IMR-90 (cell line): ENCODE data around the gene SLC4A3.

Source experiments
- MAFK ChIP-seq: IDR thresholded peaks from 2 replicates; pipeline ENCODE4 v1.6.1; 2012; ENCODE audit warnings: low read depth, low read length, improper control_type of control experiment
- POLR2A ChIP-seq: IDR thresholded peaks from 2 replicates; pipeline ENCODE4 v1.6.1; 2012; ENCODE audit warnings: mild to moderate bottlenecking, low read depth, low read length
- TF ChIP-seq, protein P1 (sequence below): conservative IDR thresholded peaks from 2 replicates; pipeline ENCODE4 v1.5.1; 2012; ENCODE audit warnings: mild to moderate bottlenecking, low read depth, low read length, improper control_type of control experiment
- TF ChIP-seq, protein P2 (sequence below): fragments of 150-350 bp; IDR thresholded peaks from 2 replicates; pipeline ENCODE4 v1.6.1; 2017; ENCODE audit warnings: mild to moderate bottlenecking, antibody characterized with exemption, low read length, low read depth

DNA sequence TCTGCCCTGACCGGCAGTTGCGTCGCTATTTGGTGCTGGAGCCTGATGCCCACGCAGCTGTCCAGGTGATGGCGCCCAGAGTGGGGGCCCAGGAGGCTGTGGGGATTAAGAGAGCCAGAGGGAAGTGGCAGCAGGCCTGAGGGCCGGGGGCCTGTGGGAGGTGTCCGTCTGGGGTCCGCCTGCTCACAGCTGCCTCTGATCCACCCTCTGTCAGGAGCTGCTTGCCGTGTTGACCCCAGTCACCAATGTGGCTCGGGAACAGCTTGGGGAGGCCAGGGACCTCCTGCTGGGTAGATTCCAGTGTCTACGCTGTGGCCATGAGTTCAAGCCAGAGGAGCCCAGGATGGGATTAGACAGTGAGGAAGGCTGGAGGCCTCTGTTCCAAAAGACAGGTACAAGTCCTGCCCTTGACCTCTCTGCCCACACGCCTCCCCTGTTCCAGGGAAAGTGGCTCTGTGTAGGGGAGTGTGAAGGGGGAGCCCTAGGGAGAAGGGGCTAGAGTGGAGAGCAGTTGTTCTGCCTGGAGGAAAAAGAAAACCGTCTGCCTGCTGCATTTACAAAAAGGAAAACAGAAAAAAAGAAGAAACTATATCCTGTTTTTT, 18.2 kb upstream of the SLC4A3 start:
- TF ChIP-seq, protein P1, sequence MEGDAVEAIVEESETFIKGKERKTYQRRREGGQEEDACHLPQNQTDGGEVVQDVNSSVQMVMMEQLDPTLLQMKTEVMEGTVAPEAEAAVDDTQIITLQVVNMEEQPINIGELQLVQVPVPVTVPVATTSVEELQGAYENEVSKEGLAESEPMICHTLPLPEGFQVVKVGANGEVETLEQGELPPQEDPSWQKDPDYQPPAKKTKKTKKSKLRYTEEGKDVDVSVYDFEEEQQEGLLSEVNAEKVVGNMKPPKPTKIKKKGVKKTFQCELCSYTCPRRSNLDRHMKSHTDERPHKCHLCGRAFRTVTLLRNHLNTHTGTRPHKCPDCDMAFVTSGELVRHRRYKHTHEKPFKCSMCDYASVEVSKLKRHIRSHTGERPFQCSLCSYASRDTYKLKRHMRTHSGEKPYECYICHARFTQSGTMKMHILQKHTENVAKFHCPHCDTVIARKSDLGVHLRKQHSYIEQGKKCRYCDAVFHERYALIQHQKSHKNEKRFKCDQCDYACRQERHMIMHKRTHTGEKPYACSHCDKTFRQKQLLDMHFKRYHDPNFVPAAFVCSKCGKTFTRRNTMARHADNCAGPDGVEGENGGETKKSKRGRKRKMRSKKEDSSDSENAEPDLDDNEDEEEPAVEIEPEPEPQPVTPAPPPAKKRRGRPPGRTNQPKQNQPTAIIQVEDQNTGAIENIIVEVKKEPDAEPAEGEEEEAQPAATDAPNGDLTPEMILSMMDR = no peak
- no peak for TF ChIP-seq MAFK
- no peak for TF ChIP-seq POLR2A
- TF ChIP-seq, protein P2, sequence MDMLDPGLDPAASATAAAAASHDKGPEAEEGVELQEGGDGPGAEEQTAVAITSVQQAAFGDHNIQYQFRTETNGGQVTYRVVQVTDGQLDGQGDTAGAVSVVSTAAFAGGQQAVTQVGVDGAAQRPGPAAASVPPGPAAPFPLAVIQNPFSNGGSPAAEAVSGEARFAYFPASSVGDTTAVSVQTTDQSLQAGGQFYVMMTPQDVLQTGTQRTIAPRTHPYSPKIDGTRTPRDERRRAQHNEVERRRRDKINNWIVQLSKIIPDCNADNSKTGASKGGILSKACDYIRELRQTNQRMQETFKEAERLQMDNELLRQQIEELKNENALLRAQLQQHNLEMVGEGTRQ = no peak
